Spleen (tissue), 11 donors: ENCODE data around the gene GALNT7. TPM values are rescaled to one million over a fixed set of nuclear protein-coding genes. Genes with fewer than 3 reads are reported as not detected.

Experiments used
- DNase-seq: peaks from one replicate; pipeline ENCODE4 v3.0.0-alpha.2; 2020
- H3K27ac ChIP-seq, 8 donors: fragments of 200-600 bp; sonication (generic) in 7 of 8; 1 replicate in 4 of 8; 2 replicates in 4 of 8; pipeline versions ENCODE4 v1.5.0 to v1.8.0; 2016 to 2021; ENCODE audit warnings: inconsistent platforms in 4 of 8, mild to moderate bottlenecking in 4 of 8, moderate library complexity in 1 of 8
- H3K27me3 ChIP-seq, 7 donors: fragments of 200-600 bp; sonication (generic) in 6 of 7; replicated peaks in 1 of 7; 1 replicate in 4 of 7; 2 replicates in 3 of 7; pipeline versions ENCODE4 v1.5.0 to v1.8.0; 2016 to 2021; ENCODE audit warnings: inconsistent platforms in 3 of 7, mild to moderate bottlenecking in 1 of 7
- H3K36me3 ChIP-seq, 6 donors: fragments of 200-600 bp; sonication (generic) in 5 of 6; 1 replicate in 4 of 6; 2 replicates in 2 of 6; pipeline versions ENCODE4 v1.5.0 to v1.8.0; 2016 to 2021; ENCODE audit warnings: inconsistent platforms in 2 of 6
- H3K4me1 ChIP-seq, 6 donors: fragments of 200-600 bp; sonication (generic) in 5 of 6; 1 replicate in 3 of 6; 2 replicates in 3 of 6; pipeline versions ENCODE4 v1.5.0 to v1.8.0; 2016 to 2021; ENCODE audit warnings: inconsistent platforms in 3 of 6
- H3K4me3 ChIP-seq, 8 donors: fragments of 200-600 bp; sonication (generic) in 7 of 8; 1 replicate in 4 of 8; 2 replicates in 4 of 8; pipeline versions ENCODE4 v1.5.0 to v1.8.0; 2016 to 2021; ENCODE audit warnings: inconsistent platforms in 4 of 8, mild to moderate bottlenecking in 4 of 8, moderate library complexity in 2 of 8
- H3K9me3 ChIP-seq, 8 donors: fragments of 200-600 bp; sonication (generic) in 7 of 8; 1 replicate in 4 of 8; 2 replicates in 4 of 8; pipeline versions ENCODE4 v1.5.0 to v1.8.0; 2016 to 2021; ENCODE audit warnings: inconsistent platforms in 4 of 8
- CTCF ChIP-seq, 11 experiments: fragments of 200-600 bp in 7 of 11; fragments of 450-650 bp in 4 of 11; sonication (generic) in 4 of 11; IDR thresholded peaks in 8 of 11; conservative IDR thresholded peaks in 3 of 11; 1 replicate in 7 of 11; 2 replicates in 4 of 11; pipeline versions ENCODE4 v1.4.0 to v1.8.0; 2016 to 2021; ENCODE audit warnings: antibody characterized with exemption in 11 of 11, inconsistent platforms in 4 of 11, mild to moderate bottlenecking in 1 of 11
- POLR2A ChIP-seq, 3 donors: fragments of 450-650 bp; IDR thresholded peaks; one replicate each; pipeline ENCODE4 v1.5.1; 2017; ENCODE audit warnings: antibody characterized with exemption in 3 of 3, mild to moderate bottlenecking in 1 of 3
- POLR2AphosphoS5 ChIP-seq, 3 donors: sonication (generic); formaldehyde crosslinking; IDR thresholded peaks; one replicate each; pipeline ENCODE4 v1.5.1; 2017; ENCODE audit warnings: antibody characterized with exemption in 3 of 3
- WGBS, 5 donors: extraction: QIAGEN DNeasy Blood & Tissue Kit in 3 of 5; methylation state at CpG; one replicate each; pipeline versions ENCODE4 v1.1.5 to v1.1.7; 2013 to 2018; 5-methylcytosine and 5-hydroxymethylcytosine counted together
- intact Hi-C: fragments of 100-400 bp; cut with DNase I; formaldehyde crosslinking; loops from one replicate; pipeline ENCODE4 v1.15.0; 2023; ENCODE audit warnings: low total_unique reads
- polyA plus RNA-seq, 3 donors: library from polyadenylated mRNA; stranded (reverse); fragments of 200-250 nt; gene quantifications; one replicate each; pipeline ENCODE4 v1.2.1, GENCODE V29; 2013
- total RNA-seq, 7 donors: library from RNA; depleted of rRNA in 3 of 7; stranded (reverse); fragments of >200 nt in 3 of 7; fragmentation: NEBNext Ultra II Directional in 4 of 7; extraction: Animal tissue kit (Norgen Biotek cat#: 25700) in 4 of 7; gene quantifications; one replicate each; pipeline versions ENCODE4 v1.1.0 to v1.2.1, GENCODE V29; 2016 to 2021
- donor health status: healthy with polysubstance abuse.
- donor health status: DM: no; HTN: no; CAD: no; lungs with moderate emphysema.
- donor health status: DM: no; HTN: no; CAD: no.
- donor health status: Bipolar disorder and iron deficiency.
- donor health status: healthy.
- donor health status: DM: no; HTN: no; CAD: no.
- donor health status: DM: yes; HTN: yes; CAD: no.

Gene GALNT7
- total and polyA plus RNA-seq, 10 donors: 7.6 to 28.5 (median 20.9) TPM

- H3K4me3 ChIP-seq: no peak overlapping the region
- TF ChIP-seq CTCF (IDR thresholded peaks at IDR 0.05 in 8 of 11, conservative IDR thresholded peaks at IDR 0.05 in 3 of 11) (no peak), POLR2A (IDR thresholded peaks at IDR 0.05) (no peak), POLR2AphosphoS5 (IDR thresholded peaks at IDR 0.05) (no peak)
- H3K27ac ChIP-seq: no peak overlapping the region
- no peak for DNase-seq
- H3K27me3 ChIP-seq: no peaks in the 10 kb centered on the region
- no peaks in the 10 kb centered on the region for H3K9me3 ChIP-seq
- H3K4me1 ChIP-seq: peaks cover 0 to 16% (median 6%) of the 10 kb centered on the region in 6 donors
- peaks cover 0 to 80% (median 16%) of the 10 kb centered on the region in 6 donors for H3K36me3 ChIP-seq
- intact Hi-C loops: loop anchor here (5.0 kb wide), 1 partner anchor 98 kb away; no protein-coding TSS in a partner anchor
- 82 to 94% (median 84%) methylated on average over 2 of the region's 2 CpGs for WGBS, 5 donors
These were observed 151.1 kb downstream of the GALNT7 start for GRCh38 chr4:173319696-173320095.

GRCh38 chr4:173325007-173325736 is 156.6 kb downstream of the GALNT7 start:
- intact Hi-C loops: no loop called here
- Histone ChIP-seq H3K4me1 (peaks cover 0 to 4% (median under 1%) of the 10 kb centered on the region in 6 donors), H3K36me3 (peaks cover 0 to 89% (median 25%) of the 10 kb centered on the region in 6 donors), H3K4me3 (no peak overlapping the region), H3K9me3 (no peaks in the 10 kb centered on the region), H3K27ac (no peak overlapping the region), H3K27me3 (no peaks in the 10 kb centered on the region)
- 91 to 98% (median 97%) methylated on average over 5 of the region's 5 CpGs for WGBS, 5 donors
- TF ChIP-seq POLR2A (IDR thresholded peaks at IDR 0.05): no peak
- peak in 1 of 3 donors; percentile 18 for TF ChIP-seq POLR2AphosphoS5 (IDR thresholded peaks at IDR 0.05)
- TF ChIP-seq CTCF (IDR thresholded peaks at IDR 0.05 in 8 of 11, conservative IDR thresholded peaks at IDR 0.05 in 3 of 11): no peak
- DNase-seq: no peak

GRCh38 chr4:173328236-173328901 is 159.8 kb downstream of the GALNT7 start:
- Histone ChIP-seq H3K4me3 (no peak overlapping the region), H3K9me3 (no peaks in the 10 kb centered on the region), H3K4me1 (peaks cover 11 to 36% (median 30%) of the 10 kb centered on the region in 6 donors), H3K27me3 (no peaks in the 10 kb centered on the region), H3K36me3 (peaks cover 0 to 82% (median 25%) of the 10 kb centered on the region in 6 donors), H3K27ac (peak overlapping the region in 1 of 8 donors; percentile 5)
- no peak for DNase-seq
- intact Hi-C loops: no loop called here
- no peak for TF ChIP-seq POLR2AphosphoS5 (IDR thresholded peaks at IDR 0.05)
- TF ChIP-seq POLR2A (IDR thresholded peaks at IDR 0.05): no peak
- TF ChIP-seq CTCF (IDR thresholded peaks at IDR 0.05 in 8 of 11, conservative IDR thresholded peaks at IDR 0.05 in 3 of 11): no peak
- WGBS, 5 donors: 91 to 97% (median 94%) methylated on average over 5 of the region's 5 CpGs

- H3K36me3 ChIP-seq: peaks cover 0 to 70% (median 25%) of the 10 kb centered on the region in 6 donors
- H3K27me3 ChIP-seq: no peaks in the 10 kb centered on the region
- intact Hi-C loops: loop anchor here (5.0 kb wide), 1 partner anchor 42 kb away; the partner anchor contains the start of gene SAP30
- H3K4me1 ChIP-seq: peaks cover 14 to 47% (median 36%) of the 10 kb centered on the region in 6 donors
- peak overlapping the region in 3 of 8 donors; percentile 29 to 99 (median 99) for H3K27ac ChIP-seq
- no peaks in the 10 kb centered on the region for H3K9me3 ChIP-seq
- WGBS, 5 donors: 92 to 98% (median 93%) methylated on average over 2 of the region's 2 CpGs
- TF ChIP-seq POLR2AphosphoS5 (IDR thresholded peaks at IDR 0.05) (no peak), POLR2A (IDR thresholded peaks at IDR 0.05) (no peak), CTCF (IDR thresholded peaks at IDR 0.05 in 8 of 11, conservative IDR thresholded peaks at IDR 0.05 in 3 of 11) (no peak)
- no peak for DNase-seq
- peak overlapping the region in 1 of 8 donors; percentile 74 for H3K4me3 ChIP-seq
These were observed 162.0 kb downstream of the GALNT7 start for GRCh38 chr4:173330590-173330989.
